Measurements from ENCODE around the gene STK32C.

- TF ChIP-seq CTCF (IDR thresholded peaks at IDR 0.05 in 4 of 5, conservative IDR thresholded peaks at IDR 0.05 in 1 of 5) (no peak), POLR2A (IDR thresholded peaks at IDR 0.05) (no peak)
Observed at GRCh38 chr10:132169766-132170560, 137.8 kb downstream of the STK32C start.

Data from gastrocnemius medialis (tissue), 4 donors.